Ovary (tissue), 9 donors: ENCODE data around the gene BNC2. TPM values are rescaled to one million over a fixed set of nuclear protein-coding genes. Genes with fewer than 3 reads are reported as not detected.

Experiments used
- DNase-seq, 5 donors: peaks; one replicate each; pipeline ENCODE4 v3.0.0-alpha.2; 2019 to 2020
- H3K27ac ChIP-seq, 2 donors: fragments of 200-600 bp; one replicate each; pipeline versions ENCODE4 v1.5.1 to v1.8.0; 2019 to 2022
- H3K27me3 ChIP-seq: fragments of 200-600 bp; one replicate; pipeline ENCODE4 v1.8.0; 2022
- H3K36me3 ChIP-seq: fragments of 200-600 bp; sonication (generic); one replicate; pipeline ENCODE4 v1.5.1; 2019
- H3K4me1 ChIP-seq: one replicate; pipeline ENCODE4 v1.8.1; 2013; ENCODE audit warnings: mild to moderate bottlenecking, moderate library complexity; ENCODE audit not compliant: insufficient read depth
- H3K4me3 ChIP-seq: fragments of 200-600 bp; sonication (generic); one replicate; pipeline ENCODE4 v1.5.1; 2017
- H3K9me3 ChIP-seq, 2 donors: fragments of 200-600 bp in 1 of 2; sonication (generic) in 1 of 2; one replicate each; pipeline versions ENCODE4 v1.5.1 to v1.8.1; 2013 to 2019; ENCODE audit warnings: mild to moderate bottlenecking in 1 of 2, moderate library complexity in 1 of 2
- EP300 ChIP-seq: sonication (generic); formaldehyde crosslinking; IDR thresholded peaks from one replicate; pipeline ENCODE4 v1.6.1; 2017; ENCODE audit warnings: antibody characterized with exemption
- POLR2A ChIP-seq: fragments of 450-650 bp; IDR thresholded peaks from one replicate; pipeline ENCODE4 v1.6.1; 2017; ENCODE audit warnings: antibody characterized with exemption, mild to moderate bottlenecking, moderate library complexity
- WGBS, 3 donors: extraction: QIAGEN DNeasy Blood & Tissue Kit in 1 of 3; methylation state at CpG; one replicate each; pipeline versions ENCODE4 v1.1.5 to v1.1.7; 2013 to 2017; 5-methylcytosine and 5-hydroxymethylcytosine counted together
- intact Hi-C, 4 donors: fragments of 100-400 bp; cut with DNase I; formaldehyde crosslinking; loops; one replicate each; pipeline versions ENCODE4 v1.11.0 to v1.15.1; 2022 to 2023
- polyA plus RNA-seq, 2 donors: library from polyadenylated mRNA; stranded (reverse); fragments of 200-250 nt in 1 of 2; fragments of 350-450 nt in 1 of 2; fragmentation: Illumina TruSeq in 1 of 2; extraction: RNeasy Lipid Tissue Mini Kit (QIAGEN cat#74804) in 1 of 2; gene quantifications; one replicate each; pipeline ENCODE4 v1.2.3, GENCODE V29; 2013 to 2014
- total RNA-seq, 7 donors: library from RNA; depleted of rRNA in 2 of 7; stranded (reverse); fragments of >200 nt in 2 of 7; fragmentation: NEBNext Ultra II Directional in 3 of 7; extraction: Animal tissue kit (Norgen Biotek cat#: 25700) in 3 of 7; gene quantifications; one replicate each; pipeline versions ENCODE4 v1.1.0 to v1.2.4, GENCODE V29; 2016 to 2023
- TF ChIP-seq, protein P1 (sequence below), 3 donors: fragments of 450-650 bp in 2 of 3; fragments of 200-600 bp in 1 of 3; IDR thresholded peaks; one replicate each; pipeline versions ENCODE4 v1.5.1 to v1.8.0; 2016 to 2022; ENCODE audit warnings: antibody characterized with exemption in 3 of 3, mild to moderate bottlenecking in 1 of 3
- donor health status: DM: no; HTN: no; CAD: no; lungs with moderate emphysema.
- donor health status: DM: no; HTN: no; CAD: no.
- donor health status: Bipolar disorder and iron deficiency.
- donor health status: DM: yes; HTN: yes; CAD: no.
- donor health status: DM: no; HTN: no; CAD: no.
- donor health status: DM: yes; HTN: yes; CAD: no.

BNC2 gene
- total and polyA plus RNA-seq, 9 donors, result 17.2 to 232 (median 197) TPM

DNA sequence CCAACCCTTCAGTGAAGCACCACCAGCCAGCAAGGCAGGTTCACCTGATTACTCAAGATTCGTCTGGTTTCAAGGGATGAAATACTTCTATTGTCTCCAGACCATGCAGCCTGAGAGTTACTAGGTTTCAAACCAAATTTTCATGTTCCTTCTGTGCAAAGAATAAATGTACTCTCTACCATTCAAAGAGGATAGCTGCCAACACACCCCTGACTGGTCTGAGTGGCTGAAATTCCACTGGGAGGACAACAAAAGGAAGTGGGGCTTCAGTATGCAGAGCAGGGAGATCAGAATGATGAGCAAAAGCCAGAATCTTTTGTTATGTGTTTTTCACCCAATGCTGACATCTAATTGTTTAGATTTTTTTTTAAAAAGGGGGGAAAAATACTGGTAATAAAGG lies 356.3 kb downstream of the BNC2 start:
- Histone ChIP-seq H3K27me3 (no peaks in the 10 kb centered on the region), H3K4me3 (no peak overlapping the region), H3K4me1 (peaks cover 18% of the 10 kb centered on the region), H3K27ac (no peak overlapping the region), H3K9me3 (no peaks in the 10 kb centered on the region), H3K36me3 (no peaks in the 10 kb centered on the region)
- WGBS, 3 donors, result 63 to 79% (median 65%) methylated on average over 1 of the region's 1 CpG
- no peak for DNase-seq
- intact Hi-C loops, result loop anchor here in 1 of 4 donors (10.0 kb wide), 1 partner anchor 179 kb away; no protein-coding TSS in a partner anchor
- TF ChIP-seq EP300, result no peak
- TF ChIP-seq POLR2A, result no peak
- TF ChIP-seq, protein P1, sequence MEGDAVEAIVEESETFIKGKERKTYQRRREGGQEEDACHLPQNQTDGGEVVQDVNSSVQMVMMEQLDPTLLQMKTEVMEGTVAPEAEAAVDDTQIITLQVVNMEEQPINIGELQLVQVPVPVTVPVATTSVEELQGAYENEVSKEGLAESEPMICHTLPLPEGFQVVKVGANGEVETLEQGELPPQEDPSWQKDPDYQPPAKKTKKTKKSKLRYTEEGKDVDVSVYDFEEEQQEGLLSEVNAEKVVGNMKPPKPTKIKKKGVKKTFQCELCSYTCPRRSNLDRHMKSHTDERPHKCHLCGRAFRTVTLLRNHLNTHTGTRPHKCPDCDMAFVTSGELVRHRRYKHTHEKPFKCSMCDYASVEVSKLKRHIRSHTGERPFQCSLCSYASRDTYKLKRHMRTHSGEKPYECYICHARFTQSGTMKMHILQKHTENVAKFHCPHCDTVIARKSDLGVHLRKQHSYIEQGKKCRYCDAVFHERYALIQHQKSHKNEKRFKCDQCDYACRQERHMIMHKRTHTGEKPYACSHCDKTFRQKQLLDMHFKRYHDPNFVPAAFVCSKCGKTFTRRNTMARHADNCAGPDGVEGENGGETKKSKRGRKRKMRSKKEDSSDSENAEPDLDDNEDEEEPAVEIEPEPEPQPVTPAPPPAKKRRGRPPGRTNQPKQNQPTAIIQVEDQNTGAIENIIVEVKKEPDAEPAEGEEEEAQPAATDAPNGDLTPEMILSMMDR (IDR thresholded peaks at IDR 0.05), result no peak

DNA sequence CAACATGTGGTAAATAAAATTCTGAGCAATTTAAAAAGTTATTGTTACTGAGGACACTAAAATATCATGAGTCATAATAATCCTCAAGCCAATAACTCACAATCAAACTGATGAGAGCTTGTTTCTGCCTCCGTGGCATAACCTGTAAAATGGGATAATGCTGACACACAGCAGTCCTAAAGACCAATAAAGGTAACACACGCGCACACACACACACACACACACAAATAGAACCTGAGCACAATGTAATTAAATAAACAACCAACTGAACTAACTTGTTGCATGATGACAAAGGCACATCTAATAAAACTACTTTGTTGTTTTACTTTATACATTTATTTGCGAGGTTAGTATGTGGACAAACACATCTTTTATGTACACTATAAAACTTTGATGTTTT lies 358.2 kb downstream of the BNC2 start:
- intact Hi-C loops, result loop anchor here in 1 of 4 donors (10.0 kb wide), 1 partner anchor 177 kb away; no protein-coding TSS in a partner anchor
- Histone ChIP-seq H3K4me1 (peaks cover 18% of the 10 kb centered on the region), H3K9me3 (no peaks in the 10 kb centered on the region), H3K27ac (no peak overlapping the region), H3K36me3 (no peaks in the 10 kb centered on the region), H3K27me3 (no peaks in the 10 kb centered on the region), H3K4me3 (no peak overlapping the region)
- 76 to 83% (median 77%) methylated on average over 4 of the region's 4 CpGs for WGBS, 3 donors
- TF ChIP-seq, protein P1 (IDR thresholded peaks at IDR 0.05), result no peak
- TF ChIP-seq EP300 (no peak), POLR2A (no peak)
- DNase-seq, result no peak

DNA sequence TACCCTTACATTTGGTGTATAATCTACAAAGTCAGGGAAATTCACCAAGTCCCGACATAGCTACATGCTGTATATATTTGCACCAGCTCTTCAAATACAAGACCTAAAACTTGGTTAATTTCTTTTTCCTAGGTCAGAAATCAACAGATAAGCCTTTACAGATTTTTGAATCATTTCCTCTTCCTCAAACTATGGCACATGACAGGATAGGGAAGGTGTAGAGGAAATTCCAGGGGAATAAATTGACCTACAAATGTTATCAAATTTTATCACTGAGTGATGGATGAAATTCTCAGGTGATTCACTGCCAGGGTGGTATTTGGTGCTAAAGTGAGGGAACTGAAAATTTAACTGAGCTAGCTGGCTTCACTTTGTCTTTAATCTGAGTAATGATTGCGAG lies 360.0 kb downstream of the BNC2 start:
- H3K4me1 ChIP-seq, result peaks cover 16% of the 10 kb centered on the region
- 90 to 92% (median 90%) methylated on average over 2 of the region's 2 CpGs for whole genome bisulfite sequencing, 3 donors

DNA sequence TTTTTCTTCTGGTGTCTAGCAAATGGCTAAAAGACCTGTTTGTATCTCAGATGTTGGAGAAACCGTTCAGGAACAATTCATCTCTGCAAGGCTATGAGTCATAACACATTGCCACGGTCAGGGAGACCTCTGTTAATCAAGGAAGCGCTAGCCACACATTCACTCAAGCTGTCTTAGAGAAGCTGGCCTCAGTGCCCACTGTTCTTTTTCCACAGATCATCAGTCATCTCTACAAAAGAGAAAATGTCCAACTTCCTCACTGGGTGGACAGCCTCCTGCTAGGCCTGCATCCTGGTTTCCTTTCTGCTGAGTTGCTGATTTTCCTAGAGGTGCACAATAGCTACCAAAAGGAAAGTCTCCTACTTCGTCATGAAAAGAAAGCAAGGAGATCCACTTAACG lies 360.5 kb downstream of the BNC2 start:
- TF ChIP-seq, protein P1 (IDR thresholded peaks at IDR 0.05), result no peak
- no peak for TF ChIP-seq POLR2A
- TF ChIP-seq EP300, result no peak
- 32 to 42% (median 37%) methylated on average over 5 of the region's 5 CpGs for WGBS, 3 donors
- H3K36me3 ChIP-seq, result no peaks in the 10 kb centered on the region
- no peaks in the 10 kb centered on the region for H3K9me3 ChIP-seq
- intact Hi-C loops, result loop anchor here in 1 of 4 donors (10.0 kb wide), 1 partner anchor 175 kb away; no protein-coding TSS in a partner anchor
- peak overlapping the region in 1 of 2 donors; percentile 28 for H3K27ac ChIP-seq
- no peak overlapping the region for H3K4me3 ChIP-seq
- H3K4me1 ChIP-seq, result peaks cover 15% of the 10 kb centered on the region
- DNase-seq, result no peak
- no peaks in the 10 kb centered on the region for H3K27me3 ChIP-seq

More for the DNA sequence above, 360.0 kb downstream of the BNC2 start:
- intact Hi-C loops, result loop anchor here in 1 of 4 donors (10.0 kb wide), 1 partner anchor 176 kb away; no protein-coding TSS in a partner anchor
- H3K27ac ChIP-seq, result peak overlapping the region in 1 of 2 donors; percentile 28
- TF ChIP-seq, protein P1 (IDR thresholded peaks at IDR 0.05), result no peak
- TF ChIP-seq EP300, result no peak
- TF ChIP-seq POLR2A, result no peak
- no peak for DNase-seq
- H3K36me3 ChIP-seq, result no peaks in the 10 kb centered on the region
- no peak overlapping the region for H3K4me3 ChIP-seq
- no peaks in the 10 kb centered on the region for H3K27me3 ChIP-seq
- H3K9me3 ChIP-seq, result no peaks in the 10 kb centered on the region
